Measurements from ENCODE around the gene HPCAL1.

The HPCAL1 gene

DNA sequence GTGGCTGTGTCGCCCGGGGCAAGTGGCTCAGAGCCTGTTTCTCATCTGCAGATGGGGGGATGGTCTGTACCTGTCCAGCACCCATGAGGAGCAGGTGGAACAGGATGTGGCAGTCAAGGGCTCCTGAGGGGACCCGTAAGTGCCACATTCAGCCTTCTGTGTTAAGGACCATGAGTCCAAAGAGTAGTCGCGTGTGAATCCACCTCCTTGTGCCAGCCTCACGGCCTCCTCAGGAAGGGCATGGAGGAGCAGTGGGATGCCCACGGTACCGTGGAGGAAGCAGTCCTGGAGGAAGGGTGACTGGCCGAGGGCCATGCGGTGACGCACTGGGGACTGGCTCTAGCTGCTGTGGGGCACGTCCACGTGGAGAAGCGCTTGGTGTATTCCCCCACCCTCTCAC lies 84.3 kb downstream of the HPCAL1 start:
- no peaks in the 10 kb centered on the region for H3K36me3 ChIP-seq (ENCODE audit: control insufficient read depth, low read length)
- TF ChIP-seq EZH2phosphoT487 (IDR thresholded peaks at IDR 0.05; ENCODE audit: borderline replicate concordance, low read length): no peak
- TF ChIP-seq, protein P1, sequence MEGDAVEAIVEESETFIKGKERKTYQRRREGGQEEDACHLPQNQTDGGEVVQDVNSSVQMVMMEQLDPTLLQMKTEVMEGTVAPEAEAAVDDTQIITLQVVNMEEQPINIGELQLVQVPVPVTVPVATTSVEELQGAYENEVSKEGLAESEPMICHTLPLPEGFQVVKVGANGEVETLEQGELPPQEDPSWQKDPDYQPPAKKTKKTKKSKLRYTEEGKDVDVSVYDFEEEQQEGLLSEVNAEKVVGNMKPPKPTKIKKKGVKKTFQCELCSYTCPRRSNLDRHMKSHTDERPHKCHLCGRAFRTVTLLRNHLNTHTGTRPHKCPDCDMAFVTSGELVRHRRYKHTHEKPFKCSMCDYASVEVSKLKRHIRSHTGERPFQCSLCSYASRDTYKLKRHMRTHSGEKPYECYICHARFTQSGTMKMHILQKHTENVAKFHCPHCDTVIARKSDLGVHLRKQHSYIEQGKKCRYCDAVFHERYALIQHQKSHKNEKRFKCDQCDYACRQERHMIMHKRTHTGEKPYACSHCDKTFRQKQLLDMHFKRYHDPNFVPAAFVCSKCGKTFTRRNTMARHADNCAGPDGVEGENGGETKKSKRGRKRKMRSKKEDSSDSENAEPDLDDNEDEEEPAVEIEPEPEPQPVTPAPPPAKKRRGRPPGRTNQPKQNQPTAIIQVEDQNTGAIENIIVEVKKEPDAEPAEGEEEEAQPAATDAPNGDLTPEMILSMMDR (IDR thresholded peaks at IDR 0.05; ENCODE audit: low read depth, low read length, poor library complexity, severe bottlenecking): no peak
- H3K9me3 ChIP-seq (ENCODE audit: control insufficient read depth, insufficient read depth, low read length): no peaks in the 10 kb centered on the region
- H3K4me2 ChIP-seq (ENCODE audit: low read length): no peak overlapping the region
- H4K20me1 ChIP-seq (ENCODE audit: control insufficient read depth, insufficient read depth, low read depth, low read length): peaks cover 8% of the 10 kb centered on the region; the same call in 1 of the 2 replicates
- H3K4me3 ChIP-seq (ENCODE audit: low read length): no peak overlapping the region
- peaks cover 9% of the 10 kb centered on the region for H3K27me3 ChIP-seq (ENCODE audit: control insufficient read depth, low read length)
- peaks cover 38% of the 10 kb centered on the region for H3K4me1 ChIP-seq (ENCODE audit: control insufficient read depth, low read length)
- H3F3A ChIP-seq (ENCODE audit: control insufficient read depth, insufficient read depth): peaks cover 4% of the 10 kb centered on the region; the same call in 1 of the 2 replicates
- H3K9me2 ChIP-seq (replicated peaks; ENCODE audit: control insufficient read depth, low read length): no peaks in the 10 kb centered on the region
- H3K27ac ChIP-seq (ENCODE audit: low read depth, low read length): no peak overlapping the region
- no peaks in the 10 kb centered on the region for H3K79me2 ChIP-seq (ENCODE audit: control insufficient read depth, low read length)

GRCh38 chr2:10388954-10389560 lies 86.4 kb downstream of the HPCAL1 start:
- no peaks in the 10 kb centered on the region for H3K36me3 ChIP-seq (ENCODE audit: control insufficient read depth, low read length)
- H3K9me2 ChIP-seq (replicated peaks; ENCODE audit: control insufficient read depth, low read length): no peaks in the 10 kb centered on the region
- no peaks in the 10 kb centered on the region for H3F3A ChIP-seq (ENCODE audit: control insufficient read depth, insufficient read depth)
- H3K27ac ChIP-seq (ENCODE audit: low read depth, low read length): no peak overlapping the region
- H3K4me1 ChIP-seq (ENCODE audit: control insufficient read depth, low read length): peaks cover 18% of the 10 kb centered on the region
- H3K9me3 ChIP-seq (ENCODE audit: control insufficient read depth, insufficient read depth, low read length): no peaks in the 10 kb centered on the region
- H3K27me3 ChIP-seq (ENCODE audit: control insufficient read depth, low read length): peaks cover 5% of the 10 kb centered on the region
- H3K4me3 ChIP-seq (ENCODE audit: low read length): no peak overlapping the region
- H4K20me1 ChIP-seq (ENCODE audit: control insufficient read depth, insufficient read depth, low read depth, low read length): peaks cover 6% of the 10 kb centered on the region; the same call in 1 of the 2 replicates
- no peaks in the 10 kb centered on the region for H3K79me2 ChIP-seq (ENCODE audit: control insufficient read depth, low read length)
- H3K4me2 ChIP-seq (ENCODE audit: low read length): no peak overlapping the region
- TF ChIP-seq, protein P1 (IDR thresholded peaks at IDR 0.05; ENCODE audit: low read depth, low read length, poor library complexity, severe bottlenecking): no peak
- no peak for TF ChIP-seq EZH2phosphoT487 (IDR thresholded peaks at IDR 0.05; ENCODE audit: borderline replicate concordance, low read length)

- no peaks in the 10 kb centered on the region for H3F3A ChIP-seq (ENCODE audit: control insufficient read depth, insufficient read depth)
- H3K9me3 ChIP-seq (ENCODE audit: control insufficient read depth, insufficient read depth, low read length): no peaks in the 10 kb centered on the region
- no peak overlapping the region for H3K27ac ChIP-seq (ENCODE audit: low read depth, low read length)
- H3K36me3 ChIP-seq (ENCODE audit: control insufficient read depth, low read length): no peaks in the 10 kb centered on the region
- no peak overlapping the region for H3K4me3 ChIP-seq (ENCODE audit: low read length)
- no peaks in the 10 kb centered on the region for H3K9me2 ChIP-seq (replicated peaks; ENCODE audit: control insufficient read depth, low read length)
- no peaks in the 10 kb centered on the region for H3K79me2 ChIP-seq (ENCODE audit: control insufficient read depth, low read length)
- H3K27me3 ChIP-seq (ENCODE audit: control insufficient read depth, low read length): no peaks in the 10 kb centered on the region; the same call in 1 of the 2 replicates
- H4K20me1 ChIP-seq (ENCODE audit: control insufficient read depth, insufficient read depth, low read depth, low read length): peaks cover 3% of the 10 kb centered on the region; the same call in 1 of the 2 replicates
- H3K4me2 ChIP-seq (ENCODE audit: low read length): no peak overlapping the region
- TF ChIP-seq, protein P1 (IDR thresholded peaks at IDR 0.05; ENCODE audit: low read depth, low read length, poor library complexity, severe bottlenecking): no peak
- no peak for TF ChIP-seq EZH2phosphoT487 (IDR thresholded peaks at IDR 0.05; ENCODE audit: borderline replicate concordance, low read length)
- H3K4me1 ChIP-seq (ENCODE audit: control insufficient read depth, low read length): peaks cover 13% of the 10 kb centered on the region
Observed at GRCh38 chr2:10389573-10389972, 86.9 kb downstream of the HPCAL1 start.
